Neural cell (in vitro differentiated cells): ENCODE results near the gene OCIAD2. TPM values are rescaled to one million over a fixed set of nuclear protein-coding genes. Genes with fewer than 3 reads are reported as not detected.

ENCODE experiments used
- H2AFZ ChIP-seq: fragments of 200-600, 300-800 bp; sonication (generic), shearing (Covaris generic); 2 replicates; pipeline ENCODE4 v1.6.0; 2014; ENCODE audit warnings: low read depth, mild to moderate bottlenecking, antibody characterized with exemption, low read length, moderate library complexity
- H3F3A ChIP-seq: fragments of 200-600 bp; shearing (Covaris generic); 2 replicates; pipeline ENCODE4 v1.6.1; 2016; ENCODE audit warnings: mild to moderate bottlenecking, moderate library complexity, mixed read lengths, antibody characterized with exemption, low read length; ENCODE audit not compliant: insufficient read depth, poor library complexity, severe bottlenecking
- H3K27ac ChIP-seq: fragments of 200-600, 300-800 bp; sonication (generic), shearing (Covaris generic); 2 replicates; pipeline ENCODE4 v1.5.1; 2014; ENCODE audit warnings: mild to moderate bottlenecking, low read length, moderate library complexity
- H3K27me3 ChIP-seq: fragments of 300-800, 200-600 bp; sonication (generic), shearing (Covaris generic); 2 replicates; pipeline ENCODE4 v1.6.0; 2014; ENCODE audit warnings: mild to moderate bottlenecking, low read depth, low read length, moderate library complexity; ENCODE audit not compliant: insufficient read depth
- H3K36me3 ChIP-seq: fragments of 300-800, 200-600 bp; sonication (generic), shearing (Covaris generic); 2 replicates; pipeline ENCODE4 v1.5.1; 2014; ENCODE audit warnings: mild to moderate bottlenecking, antibody characterized with exemption, low read length, moderate library complexity; ENCODE audit not compliant: insufficient read depth
- H3K4me2 ChIP-seq: fragments of 300-800, 200-600 bp; sonication (generic), shearing (Covaris generic); 2 replicates; pipeline ENCODE4 v1.6.0; 2014; ENCODE audit warnings: mild to moderate bottlenecking, low read length
- H3K4me3 ChIP-seq: fragments of 300-800, 200-600 bp; sonication (generic), shearing (Covaris generic); 2 replicates; pipeline ENCODE4 v1.5.1; 2014; ENCODE audit warnings: mild to moderate bottlenecking, low read length, moderate library complexity
- H3K79me2 ChIP-seq: fragments of 200-600 bp; shearing (Covaris generic); replicated peaks from 2 replicates; pipeline ENCODE4 v1.6.0; 2014; ENCODE audit warnings: mild to moderate bottlenecking, low read length, moderate library complexity; ENCODE audit not compliant: insufficient read depth
- H3K9ac ChIP-seq: fragments of 300-800, 200-600 bp; sonication (generic), shearing (Covaris generic); 2 replicates; pipeline ENCODE4 v1.6.1; 2016; ENCODE audit warnings: mild to moderate bottlenecking, low read length, mixed read lengths
- H3K9me2 ChIP-seq: fragments of 200-600 bp; shearing (Covaris generic); 2 replicates; pipeline ENCODE4 v1.6.1; 2016; ENCODE audit warnings: mild to moderate bottlenecking, low read length, mixed read lengths; ENCODE audit not compliant: insufficient read depth
- H3K9me3 ChIP-seq: fragments of 200-600, 300-800 bp; sonication (generic), shearing (Covaris generic); 2 replicates; pipeline ENCODE4 v1.6.1; 2016; ENCODE audit warnings: mild to moderate bottlenecking, mixed run types, low read length, moderate library complexity, mixed read lengths
- H4K20me1 ChIP-seq: fragments of 200-600 bp; shearing (Covaris generic); 2 replicates; pipeline ENCODE4 v1.6.1; 2016; ENCODE audit warnings: mild to moderate bottlenecking, mixed run types; ENCODE audit not compliant: insufficient read depth
- CTCF ChIP-seq: fragments of 450-650 bp; IDR thresholded peaks from 2 replicates; pipeline ENCODE4 v1.5.1; 2014; ENCODE audit warnings: antibody characterized with exemption, mild to moderate bottlenecking, moderate library complexity; ENCODE audit not compliant: poor library complexity, severe bottlenecking
- EP300 ChIP-seq: fragments of 450-650 bp; conservative IDR thresholded peaks from 2 replicates; pipeline ENCODE4 v1.6.1; 2014; ENCODE audit warnings: antibody characterized with exemption, mild to moderate bottlenecking, moderate library complexity; ENCODE audit not compliant: poor library complexity, severe bottlenecking
- EZH2 ChIP-seq: fragments of 200-600, 300-800 bp; shearing (Covaris generic), sonication (generic); IDR thresholded peaks from 2 replicates; pipeline ENCODE4 v1.6.1; 2014; ENCODE audit warnings: antibody characterized with exemption, low read length, borderline replicate concordance, mild to moderate bottlenecking; ENCODE audit not compliant: insufficient read depth, poor library complexity, severe bottlenecking
- MXI1 ChIP-seq: fragments of 450-650 bp; conservative IDR thresholded peaks from 2 replicates; pipeline ENCODE4 v1.6.1; 2014; ENCODE audit warnings: antibody characterized with exemption, mild to moderate bottlenecking; ENCODE audit not compliant: poor library complexity, severe bottlenecking
- POLR2AphosphoS5 ChIP-seq: IDR thresholded peaks from 2 replicates; pipeline ENCODE4 v1.6.1; 2012
- RAD21 ChIP-seq: fragments of 450-650 bp; conservative IDR thresholded peaks from 2 replicates; pipeline ENCODE4 v1.6.1; 2014; ENCODE audit warnings: antibody characterized with exemption, mild to moderate bottlenecking, moderate library complexity
- REST ChIP-seq: IDR thresholded peaks from 2 replicates; pipeline ENCODE4 v1.6.1; 2012; ENCODE audit warnings: borderline replicate concordance
- SMC3 ChIP-seq: fragments of 450-650 bp; conservative IDR thresholded peaks from 2 replicates; pipeline ENCODE4 v1.6.1; 2014; ENCODE audit warnings: antibody characterized with exemption, mild to moderate bottlenecking, moderate library complexity; ENCODE audit not compliant: poor library complexity
- TAF1 ChIP-seq: IDR thresholded peaks from 2 replicates; pipeline ENCODE4 v1.6.1; 2012; ENCODE audit warnings: low read depth
- polyA plus RNA-seq: library from polyadenylated mRNA; depleted of rRNA; stranded (reverse); fragments of >200 nt; gene quantifications from 2 replicates; pipeline ENCODE4 v1.2.3, GENCODE V29; 2014

OCIAD2 gene
- polyA plus RNA-seq, 1 donor from 2014 or later, result 67.2 TPM

GRCh38 chr4:48879561-48880442 is 26.8 kb downstream of the OCIAD2 start:
- H3K4me3 ChIP-seq, result no peak overlapping the region
- TF ChIP-seq MXI1 (no peak), RAD21 (no peak), EP300 (no peak), REST (no peak), SMC3 (no peak), CTCF (no peak), EZH2 (no peak), POLR2AphosphoS5 (no peak), TAF1 (no peak)
- H2AFZ ChIP-seq, result no peak overlapping the region
- H3K9ac ChIP-seq, result no peak overlapping the region
- no peaks in the 10 kb centered on the region for H3F3A ChIP-seq
- no peaks in the 10 kb centered on the region for H3K9me2 ChIP-seq
- H3K79me2 ChIP-seq, result no peaks in the 10 kb centered on the region
- H3K27ac ChIP-seq, result no peak overlapping the region
- H3K9me3 ChIP-seq, result no peaks in the 10 kb centered on the region
- H3K36me3 ChIP-seq, result no peaks in the 10 kb centered on the region
- no peak overlapping the region for H3K4me2 ChIP-seq
- no peaks in the 10 kb centered on the region for H4K20me1 ChIP-seq
- H3K27me3 ChIP-seq, result no peaks in the 10 kb centered on the region

- Histone ChIP-seq H3K27ac (no peak overlapping the region), H3K9me2 (no peaks in the 10 kb centered on the region), H3K4me3 (no peak overlapping the region), H3K4me2 (no peak overlapping the region), H3K79me2 (no peaks in the 10 kb centered on the region), H4K20me1 (no peaks in the 10 kb centered on the region), H3K9me3 (no peaks in the 10 kb centered on the region), H2AFZ (no peak overlapping the region), H3K27me3 (no peaks in the 10 kb centered on the region), H3K9ac (no peak overlapping the region), H3F3A (no peaks in the 10 kb centered on the region), H3K36me3 (no peaks in the 10 kb centered on the region)
- TF ChIP-seq EZH2, result no peak
- TF ChIP-seq POLR2AphosphoS5, result no peak
- no peak for TF ChIP-seq TAF1
- no peak for TF ChIP-seq MXI1
- TF ChIP-seq SMC3, result no peak
- TF ChIP-seq EP300, result no peak
- no peak for TF ChIP-seq RAD21
- TF ChIP-seq REST, result no peak
- no peak for TF ChIP-seq CTCF
Measured at GRCh38 chr4:48877827-48878535, 28.6 kb downstream of the OCIAD2 start.
